Amniotic stem cell (primary cell): Measurements from ENCODE around the gene CNNM1.

ENCODE experiments used
- DNase-seq: peaks from one replicate; lab custom pipeline; 2025; lab: John Stamatoyannopoulos, UW

The CNNM1 gene

GRCh38 chr10:99421233-99421739 lies 92.1 kb downstream of the CNNM1 start:
- DNase-seq: no peak

- no peak for DNase-seq
These were observed 93.5 kb downstream of the CNNM1 start for GRCh38 chr10:99422529-99423096.

- no peak for DNase-seq
These were observed 95.5 kb downstream of the CNNM1 start for GRCh38 chr10:99424656-99425055.

GRCh38 chr10:99425204-99425603 lies 96.0 kb downstream of the CNNM1 start:
- DNase-seq: no peak

GRCh38 chr10:99426689-99427088 lies 97.5 kb downstream of the CNNM1 start:
- DNase-seq: no peak

- no peak for DNase-seq
These were observed 98.5 kb downstream of the CNNM1 start for GRCh38 chr10:99427566-99428190.

GRCh38 chr10:99429517-99430095 lies 100.5 kb downstream of the CNNM1 start:
- no peak for DNase-seq

- DNase-seq: no peak
These were observed 100.9 kb downstream of the CNNM1 start for GRCh38 chr10:99430116-99430450.

- peak; percentile 98 for DNase-seq
These were observed 101.5 kb downstream of the CNNM1 start, which contains the start of gene GOT1 for GRCh38 chr10:99430451-99431189. TSS of gene GOT1 (minus strand) at chr10:99430624. CDS start at chr10:99430565, 59 bp downstream.

GRCh38 chr10:99431190-99431760 lies 102.1 kb downstream of the CNNM1 start:
- no peak for DNase-seq

GRCh38 chr10:99432047-99432446 lies 102.9 kb downstream of the CNNM1 start:
- DNase-seq: no peak

GRCh38 chr10:99432881-99433280 lies 103.7 kb downstream of the CNNM1 start:
- no peak for DNase-seq

GRCh38 chr10:99433378-99434020 lies 104.3 kb downstream of the CNNM1 start:
- no peak for DNase-seq

GRCh38 chr10:99435986-99436638 lies 107.0 kb downstream of the CNNM1 start:
- DNase-seq: no peak

- DNase-seq: no peak
These were observed 109.7 kb downstream of the CNNM1 start for GRCh38 chr10:99438890-99439289.

- DNase-seq: no peak
These were observed 113.2 kb downstream of the CNNM1 start for GRCh38 chr10:99442394-99442793.

GRCh38 chr10:99443500-99443899 lies 114.3 kb downstream of the CNNM1 start:
- DNase-seq: no peak
